Suppressor macrophage treated with lipopolysaccharide for 4 hours (primary cell): Measurements from ENCODE around the gene IQSEC1.

Experiments used
- DNase-seq: peaks from one replicate; pipeline ENCODE4 v3.0.0-alpha.2; 2020

The IQSEC1 gene

DNA sequence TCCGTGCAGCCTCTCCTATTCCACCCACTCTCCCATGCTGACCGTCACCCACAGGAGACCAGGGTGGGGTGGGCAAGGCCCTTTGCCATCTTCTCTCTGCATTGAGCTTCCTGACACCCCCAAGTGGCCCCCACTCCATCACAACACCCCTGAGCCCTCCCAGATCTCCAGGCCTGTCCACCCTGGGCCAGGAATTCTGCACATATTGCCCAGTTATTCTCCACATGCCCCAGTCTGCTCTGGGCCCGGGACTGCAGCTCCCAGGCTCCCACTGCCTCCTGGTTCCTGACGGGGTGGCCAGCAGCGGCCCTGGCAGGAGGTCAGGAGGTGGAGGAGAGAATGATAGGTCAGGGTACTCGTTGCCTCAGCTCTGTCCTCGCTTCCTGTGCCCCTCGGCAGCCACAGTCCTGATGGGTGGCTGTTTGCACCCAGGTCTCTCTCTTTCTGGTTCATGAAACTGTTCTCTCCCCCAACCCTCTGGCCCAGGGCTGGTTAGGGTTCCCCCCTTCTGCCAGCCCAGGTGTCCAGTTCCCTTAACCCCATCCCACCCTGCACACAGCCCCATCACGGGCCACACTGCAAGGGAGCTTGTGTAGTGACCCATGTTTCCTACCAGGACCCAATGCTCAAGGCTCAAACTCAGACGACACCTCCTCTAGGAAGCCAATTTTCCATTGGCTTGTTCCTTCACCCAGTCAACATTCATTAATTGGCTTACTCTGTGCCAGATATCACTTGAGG is 47.3 kb downstream of the IQSEC1 start:
- DNase-seq: no peak

DNA sequence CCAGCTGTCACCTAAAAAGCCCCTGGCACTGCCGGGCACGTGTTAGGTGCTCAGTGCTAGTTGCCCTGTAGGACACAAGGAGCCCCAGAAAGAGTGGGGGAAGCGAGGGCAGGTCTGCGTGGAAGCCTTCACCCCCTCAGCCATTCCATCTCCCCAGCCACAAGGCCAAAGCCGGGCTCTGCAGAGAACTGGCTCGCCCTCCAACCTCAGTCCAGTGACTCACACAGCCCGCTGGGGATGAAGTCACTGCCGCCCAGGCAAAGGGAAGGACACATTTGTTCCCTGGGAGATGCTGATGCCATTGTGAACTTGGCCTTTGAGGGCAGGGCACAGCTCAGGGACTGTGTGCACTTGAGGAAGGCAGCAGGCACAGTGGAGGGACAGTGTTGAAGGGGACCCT is 48.1 kb downstream of the IQSEC1 start:
- peak; percentile 94 for DNase-seq

DNA sequence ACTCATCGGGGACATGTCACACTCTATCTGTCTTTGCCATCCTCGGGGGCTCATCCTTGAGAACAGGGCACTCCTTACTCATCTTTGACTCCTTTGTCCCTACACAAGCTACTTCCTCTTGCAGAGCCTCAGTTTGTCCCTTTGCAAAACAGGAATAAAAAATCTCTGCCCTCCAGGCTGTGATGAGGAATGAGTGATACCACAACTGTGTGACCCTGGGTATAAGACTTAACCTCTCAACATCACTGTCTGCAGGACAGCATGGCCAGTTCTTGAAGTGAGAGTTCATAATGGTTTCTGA is 48.5 kb downstream of the IQSEC1 start:
- peak; percentile 51 for DNase-seq

DNA sequence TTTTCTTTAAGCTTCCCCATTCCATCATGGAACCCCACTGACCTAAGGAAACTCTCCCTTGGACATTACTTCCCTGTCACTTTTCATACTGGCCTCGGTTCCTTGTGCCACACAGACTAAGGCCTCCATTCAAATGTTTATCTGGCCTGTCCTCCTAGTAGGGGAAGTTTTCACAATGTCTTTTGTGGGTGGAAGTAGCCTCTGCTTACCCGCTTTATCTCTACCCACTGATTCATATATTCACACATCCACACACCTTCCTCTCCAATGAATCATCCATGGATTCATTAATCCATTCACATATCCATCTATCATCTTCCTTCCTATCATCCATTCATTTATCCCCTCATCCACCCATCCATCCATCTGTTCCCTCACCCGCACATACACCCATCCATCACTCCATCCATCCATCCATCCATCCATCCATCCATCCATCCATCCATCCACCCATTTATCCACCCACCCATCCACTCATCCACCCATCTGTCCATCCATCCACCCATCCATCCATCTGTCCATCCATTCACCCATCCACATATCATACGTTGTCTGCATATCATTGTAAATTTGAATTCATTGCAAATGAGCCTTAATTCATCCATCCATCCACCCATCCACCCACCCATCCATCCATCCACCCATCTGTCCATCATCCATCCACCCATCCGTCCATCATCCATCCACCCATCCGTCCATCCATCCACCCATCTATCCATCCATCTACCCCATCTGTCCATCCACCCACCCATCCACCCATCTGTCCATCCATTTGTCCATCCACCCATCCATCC is 49.1 kb downstream of the IQSEC1 start:
- DNase-seq: no peak

DNA sequence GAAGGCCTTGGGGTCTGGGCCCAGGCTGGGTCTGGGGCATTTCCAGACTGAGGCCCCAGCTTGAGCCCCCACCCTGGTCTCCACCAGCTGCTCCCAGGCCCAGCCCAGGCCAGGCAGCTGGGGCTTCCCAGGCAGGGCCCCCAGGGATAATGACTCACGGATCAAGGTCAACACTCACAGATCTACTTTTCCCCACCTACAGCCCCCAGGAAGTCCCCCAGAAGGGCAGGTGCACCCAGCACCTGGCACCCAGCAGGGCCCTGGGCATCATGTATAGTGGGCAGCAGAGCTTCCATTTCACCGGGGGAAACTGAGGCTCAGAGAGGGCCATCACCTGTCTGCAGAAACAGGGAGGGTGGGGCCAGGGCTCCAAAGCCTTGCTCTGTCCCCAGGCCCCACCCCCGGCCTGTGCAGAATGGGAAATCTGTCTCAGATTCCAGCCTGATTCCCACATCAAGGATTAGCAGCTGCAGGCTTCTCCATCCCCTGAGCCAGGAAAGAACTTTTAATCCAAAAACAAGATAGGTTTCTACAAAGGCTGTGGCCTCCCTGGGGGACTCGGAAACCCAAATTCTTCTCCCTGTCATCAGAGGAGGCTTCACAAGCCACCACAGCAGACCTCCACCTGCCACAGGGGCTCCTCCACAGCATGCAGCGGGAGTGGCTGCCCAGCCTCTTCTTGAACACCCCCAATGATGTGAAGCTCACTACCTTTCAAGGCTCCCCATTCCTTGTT is 49.8 kb downstream of the IQSEC1 start:
- no peak for DNase-seq

DNA sequence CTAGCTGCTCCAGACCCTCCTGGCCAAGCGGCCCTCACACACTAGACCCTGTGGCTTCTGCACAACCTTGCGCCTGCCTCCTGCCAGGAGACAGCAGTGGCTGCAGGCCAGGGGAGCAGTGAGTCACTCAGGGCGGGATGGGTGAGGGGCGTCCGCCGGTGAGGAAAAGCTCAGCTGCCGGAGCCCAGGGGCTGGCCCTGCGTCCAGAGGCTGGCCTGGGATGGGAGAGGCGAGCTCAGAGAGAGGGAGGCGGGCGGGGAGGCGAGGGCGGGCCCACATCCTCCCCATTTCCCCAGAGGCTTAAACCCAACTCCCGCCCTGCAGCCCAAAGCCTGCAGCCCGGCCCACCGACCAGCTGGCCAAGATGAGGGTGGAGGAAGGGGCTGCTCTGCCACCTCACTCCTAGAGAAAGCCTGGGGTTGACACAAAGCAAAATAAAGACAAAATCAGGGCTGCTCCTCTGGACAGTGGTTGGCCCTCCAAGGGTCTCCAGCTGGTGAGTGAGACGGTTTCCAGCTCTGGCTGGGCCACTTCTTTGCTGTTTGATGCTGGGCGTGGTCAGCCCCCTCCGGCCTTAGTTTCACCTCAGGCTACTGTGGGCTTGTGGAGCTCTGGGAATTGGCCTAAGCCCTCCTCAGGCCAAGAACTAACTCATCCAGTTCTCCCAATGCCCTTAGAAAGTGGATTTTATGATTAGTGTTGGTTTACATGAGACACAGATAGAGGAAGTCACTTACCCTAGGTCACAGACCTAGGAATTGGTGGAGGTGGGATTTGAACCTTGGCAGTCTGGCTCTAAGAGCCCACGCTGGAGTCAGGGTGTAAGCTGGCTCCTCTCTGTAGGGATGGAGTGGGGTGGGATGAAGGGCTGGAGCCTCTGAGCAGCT is 50.6 kb downstream of the IQSEC1 start:
- DNase-seq: no peak

DNA sequence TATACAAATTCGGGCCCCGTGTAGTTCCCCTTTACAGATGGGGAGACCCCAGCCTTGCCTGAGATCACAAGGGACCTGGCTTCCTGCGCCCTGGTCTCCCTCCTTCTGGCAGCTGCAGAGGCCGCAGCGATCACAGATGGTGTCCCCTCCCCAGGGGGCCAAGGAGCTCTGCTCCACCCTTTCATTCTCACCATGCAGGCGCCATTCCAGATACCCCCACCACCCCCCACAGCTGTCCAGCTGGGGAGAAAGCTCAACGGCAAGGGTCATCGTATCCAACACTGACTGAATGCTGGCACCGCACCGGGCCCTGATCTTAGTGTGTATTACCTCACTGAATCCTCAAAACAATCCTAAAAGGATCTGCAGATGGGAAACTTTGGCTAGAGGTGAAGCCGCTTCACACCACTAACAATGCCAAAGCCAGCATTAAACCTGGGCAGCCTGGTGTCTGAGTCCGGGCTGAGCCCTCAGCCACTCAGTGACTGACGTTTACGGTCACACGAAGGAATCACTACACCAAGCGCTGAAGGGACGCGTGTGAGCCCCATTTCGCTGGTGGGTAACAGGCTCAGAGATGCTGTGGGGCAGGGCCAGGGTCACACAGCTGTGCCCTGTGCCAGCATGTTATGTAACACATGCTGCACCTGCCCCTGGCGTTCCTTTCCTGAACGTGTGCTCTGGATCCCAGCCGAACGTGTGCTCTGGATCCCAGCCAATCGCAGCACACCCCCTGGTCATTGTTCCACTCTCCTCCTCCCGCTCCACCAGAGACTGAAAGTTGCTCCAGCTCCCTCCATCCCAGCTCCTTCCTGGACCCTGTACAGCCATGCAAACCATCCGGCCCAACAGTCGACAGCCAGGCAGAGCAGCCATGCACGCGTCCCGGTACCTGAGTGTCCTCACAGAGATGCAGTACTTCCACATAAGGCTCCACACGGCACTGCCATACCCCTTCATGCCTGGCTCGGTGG is 51.8 kb downstream of the IQSEC1 start:
- DNase-seq: no peak

DNA sequence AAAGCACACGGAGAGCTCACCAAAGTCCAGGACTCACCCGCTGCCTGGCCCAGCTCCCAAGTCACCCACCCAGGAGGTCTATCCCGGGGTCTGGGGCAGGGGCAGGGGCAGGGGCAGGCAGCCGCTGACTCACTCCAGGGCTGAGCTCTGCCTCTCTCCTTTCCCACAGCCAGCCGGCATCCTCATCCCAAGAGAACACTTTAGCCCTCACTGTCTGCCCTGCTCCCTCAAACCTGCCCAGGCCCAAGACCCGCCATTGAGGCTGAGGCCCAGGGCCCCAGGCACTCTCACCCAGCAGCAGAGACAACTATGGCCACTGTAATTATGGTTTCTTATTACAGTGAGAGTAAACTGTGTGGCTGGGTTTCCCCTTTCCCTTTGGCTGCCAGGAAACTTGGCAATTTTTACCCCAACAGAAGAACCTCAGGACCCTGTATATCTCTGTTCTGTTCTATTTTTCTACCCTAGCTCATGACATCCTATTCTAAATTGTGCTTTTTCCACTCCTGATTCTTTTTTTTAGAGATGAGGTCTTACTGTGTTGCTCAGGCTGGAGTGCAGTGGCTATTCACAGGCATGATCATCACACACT is 53.0 kb downstream of the IQSEC1 start:
- DNase-seq: no peak

DNA sequence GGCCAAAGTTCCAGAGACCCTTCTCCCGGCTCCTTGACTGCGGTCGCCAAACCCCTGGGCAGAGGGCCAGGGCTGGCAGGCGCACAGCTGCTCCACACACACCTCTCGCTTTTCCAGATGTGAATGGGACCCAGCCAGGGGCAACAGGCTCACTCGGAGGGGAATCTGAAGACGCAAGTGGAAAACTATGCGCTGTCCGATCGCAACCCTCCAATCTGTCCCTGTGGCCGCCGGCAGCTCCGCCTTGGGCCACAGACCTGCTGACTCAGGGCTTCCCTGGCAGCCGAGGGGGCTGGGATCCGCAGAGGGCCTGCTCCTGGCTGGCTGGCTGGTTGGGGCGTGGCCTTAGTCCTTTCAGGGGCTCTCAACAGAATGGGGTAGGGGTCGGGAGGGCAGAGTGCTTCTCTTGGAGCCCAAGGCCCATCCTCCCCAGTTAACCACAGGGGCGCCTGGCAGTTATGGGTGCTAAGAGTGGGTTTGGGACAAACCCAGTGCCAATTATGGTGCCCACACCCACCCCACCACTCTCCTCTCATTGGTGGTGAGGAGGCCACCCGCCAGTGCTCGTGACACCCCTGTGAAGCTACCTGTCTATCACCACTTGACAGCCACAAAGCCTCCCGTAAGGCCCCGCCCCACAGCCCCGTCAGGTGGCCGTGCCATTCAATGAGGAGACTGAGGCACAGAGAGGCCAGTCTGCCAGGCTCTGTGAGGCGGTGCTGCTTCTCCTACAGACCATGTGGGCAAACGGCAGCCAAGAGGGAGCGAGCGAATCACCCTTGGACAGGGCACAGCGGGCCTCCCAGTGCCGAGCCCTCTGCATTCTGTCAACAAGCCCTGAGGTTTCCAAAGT is 53.8 kb downstream of the IQSEC1 start:
- DNase-seq: no peak

DNA sequence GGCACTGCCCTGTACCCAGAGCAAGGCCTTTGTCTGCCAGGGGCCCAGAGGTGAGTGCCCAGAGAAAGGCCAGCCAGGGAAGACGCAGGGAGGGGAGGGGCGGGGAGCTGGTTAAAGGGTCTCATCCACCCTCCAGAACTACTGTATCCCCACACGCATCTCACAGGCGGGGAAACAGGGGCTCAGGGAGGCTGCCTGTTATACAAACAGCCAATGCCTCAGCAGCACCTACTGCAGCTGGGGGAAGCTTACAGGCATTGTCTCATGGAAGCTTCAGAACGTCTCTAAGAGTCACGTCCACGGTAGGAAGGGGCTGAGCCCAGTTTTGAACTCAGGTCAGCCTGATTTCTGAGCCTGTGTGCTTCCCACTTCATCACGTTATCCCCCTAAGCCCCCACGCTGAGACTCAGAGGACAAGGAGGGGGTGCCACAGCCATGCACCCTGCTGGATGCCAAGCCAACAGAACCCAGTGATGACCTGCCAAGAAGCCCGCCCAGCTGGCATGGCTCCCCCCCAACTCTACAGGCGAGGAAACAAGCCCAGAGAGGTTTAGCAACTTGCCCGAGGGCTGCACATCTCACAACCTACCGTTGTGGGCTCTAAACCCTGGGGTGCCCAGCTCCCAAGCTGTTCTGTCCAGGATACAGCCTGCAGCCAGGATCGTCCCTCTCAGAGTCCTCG is 54.5 kb downstream of the IQSEC1 start:
- no peak for DNase-seq

DNA sequence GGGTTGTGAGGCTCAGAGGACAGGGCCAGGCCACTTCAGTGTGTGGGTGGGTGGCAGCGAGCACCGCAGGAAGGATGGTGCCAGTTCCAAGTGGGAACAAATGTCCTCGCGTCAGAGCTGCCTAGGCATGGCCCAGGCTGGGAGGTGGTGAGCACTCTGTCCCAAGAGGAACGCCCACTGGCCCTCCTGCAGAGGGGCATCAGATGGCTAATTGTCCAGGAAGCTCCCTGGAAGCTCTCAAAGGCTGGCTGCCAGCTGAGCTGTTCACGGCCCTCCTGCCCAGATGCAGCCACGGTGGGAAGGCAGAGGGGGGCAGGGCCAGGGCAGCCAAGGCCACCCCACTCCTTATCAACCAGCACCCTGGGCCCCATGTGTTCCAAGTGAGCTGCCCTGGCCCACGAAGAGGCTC is 55.2 kb downstream of the IQSEC1 start:
- DNase-seq: no peak

DNA sequence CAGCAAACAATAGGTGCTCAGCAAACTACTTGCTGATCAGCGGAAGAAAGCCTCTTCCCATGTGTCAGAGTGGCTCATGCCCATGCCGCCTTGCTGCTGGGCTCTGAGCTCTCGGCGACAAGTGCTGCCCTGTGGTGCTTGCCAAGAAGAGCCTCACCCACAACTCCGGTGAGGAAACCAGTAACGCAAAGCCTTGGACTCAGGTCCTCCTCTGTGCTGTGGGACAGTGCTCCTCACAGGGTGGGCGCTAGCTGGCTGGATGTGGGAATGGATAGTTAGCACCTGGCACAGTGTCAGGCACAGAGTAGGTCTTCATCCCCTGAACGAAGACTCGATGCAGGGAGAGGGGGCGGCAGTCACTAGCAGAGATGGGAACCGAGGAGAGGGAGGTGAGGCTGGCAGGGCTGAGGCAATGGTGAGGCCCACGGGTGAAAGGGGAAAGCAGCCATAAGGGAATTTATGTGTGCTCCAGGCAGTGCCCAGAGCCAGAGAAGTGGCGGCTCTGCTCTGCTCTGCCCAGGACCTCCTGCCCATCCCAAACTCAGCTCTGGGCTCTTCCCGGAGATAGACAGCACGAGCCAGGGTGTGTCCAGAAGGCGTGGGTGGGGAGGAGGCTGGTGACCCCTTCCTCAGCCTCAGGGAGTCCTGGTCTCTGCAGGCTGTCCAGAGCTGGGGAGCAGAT is 55.7 kb downstream of the IQSEC1 start:
- no peak for DNase-seq

DNA sequence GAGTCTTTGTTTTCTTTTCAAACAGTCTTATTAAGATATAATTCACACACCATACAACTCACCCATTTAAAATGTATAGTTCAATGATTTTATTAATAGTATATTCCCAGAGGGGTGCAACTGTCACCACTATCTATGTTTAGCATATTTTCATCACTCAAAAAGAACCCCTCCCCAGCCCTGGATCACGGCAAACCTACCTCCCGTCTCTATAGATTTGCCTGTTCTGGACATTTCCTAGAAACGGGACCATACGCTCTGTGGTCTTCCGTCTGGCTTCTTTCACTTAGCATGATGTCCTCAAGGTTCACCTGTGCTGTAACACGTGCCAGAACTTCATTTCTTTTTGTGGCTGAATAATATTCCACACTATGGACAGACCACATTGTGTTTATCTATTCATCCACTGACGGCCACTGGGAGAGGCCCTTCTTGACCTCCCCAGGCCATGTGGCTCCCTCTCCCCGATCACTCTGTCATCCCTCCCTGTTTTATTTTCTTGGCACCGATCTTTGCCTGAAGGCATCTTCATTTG is 56.4 kb downstream of the IQSEC1 start:
- no peak for DNase-seq

DNA sequence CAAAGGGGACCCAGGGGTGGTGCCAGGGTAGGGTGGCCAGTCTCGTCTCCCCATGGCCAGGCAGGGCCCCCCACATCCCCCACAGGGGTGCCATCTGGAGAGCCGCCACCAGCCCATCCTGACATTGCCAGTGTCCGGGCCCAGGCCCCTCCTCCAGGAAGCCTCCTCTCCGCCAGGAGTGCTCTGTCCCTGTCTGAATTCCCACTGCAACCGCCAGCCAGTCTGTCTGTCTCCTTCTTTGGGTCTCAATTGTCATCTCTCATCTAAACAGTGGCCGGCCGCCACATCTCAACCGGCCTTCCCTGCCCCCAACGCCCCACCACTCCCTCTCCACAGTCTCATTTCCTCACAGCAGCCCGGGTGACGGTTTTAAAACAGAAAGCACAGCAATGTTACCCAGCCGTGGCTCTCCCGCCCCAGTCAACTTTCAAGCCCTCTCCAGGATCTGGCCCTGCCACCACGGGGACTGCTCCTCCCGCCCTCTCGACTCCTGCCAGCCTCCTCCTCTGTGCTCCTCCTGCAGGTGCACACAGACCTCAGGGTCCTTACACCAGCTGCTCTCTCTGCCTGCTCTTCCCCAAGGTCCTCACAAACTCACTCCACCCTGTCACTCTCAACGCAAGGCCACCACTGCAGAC is 57.0 kb downstream of the IQSEC1 start:
- DNase-seq: peak; percentile 92

DNA sequence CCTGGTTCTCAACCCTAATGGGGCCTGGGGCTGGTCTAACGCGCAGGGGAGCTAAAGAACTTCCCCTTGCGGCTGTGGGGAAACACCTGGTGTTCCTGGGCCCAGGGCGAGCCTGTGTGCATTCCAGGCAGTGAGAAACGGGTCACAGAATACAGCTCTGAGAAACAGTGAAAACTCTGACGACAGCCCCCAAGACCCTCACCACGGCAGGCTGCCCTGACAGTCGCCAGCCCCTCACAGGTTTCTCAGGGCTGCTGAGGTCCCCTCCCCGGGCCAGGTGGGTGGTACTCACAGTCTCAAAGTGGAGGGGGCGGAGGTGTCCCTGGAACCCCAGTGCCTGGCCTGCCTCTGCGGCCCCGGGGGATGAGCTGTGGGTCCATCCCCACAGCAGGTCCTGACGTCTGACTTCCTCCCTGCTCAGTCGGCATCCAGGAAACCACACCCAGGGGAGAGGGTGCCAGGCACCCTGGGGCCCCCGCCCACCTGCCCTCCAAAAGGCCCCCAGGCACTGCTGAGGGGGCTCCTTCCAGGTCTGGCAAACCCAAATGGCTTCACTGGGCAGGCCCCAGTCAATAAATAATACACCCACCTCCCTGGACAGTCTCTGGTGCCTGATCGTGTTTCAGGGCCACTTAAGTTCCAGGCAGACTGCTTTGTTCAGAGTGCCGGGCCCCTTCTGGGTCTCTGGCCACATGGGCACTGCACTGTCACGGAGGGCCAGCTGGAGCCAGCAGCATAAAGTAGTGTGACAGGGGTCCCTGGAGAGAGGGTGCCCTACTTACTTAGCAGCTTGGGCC is 57.7 kb downstream of the IQSEC1 start:
- DNase-seq: peak; percentile 87

DNA sequence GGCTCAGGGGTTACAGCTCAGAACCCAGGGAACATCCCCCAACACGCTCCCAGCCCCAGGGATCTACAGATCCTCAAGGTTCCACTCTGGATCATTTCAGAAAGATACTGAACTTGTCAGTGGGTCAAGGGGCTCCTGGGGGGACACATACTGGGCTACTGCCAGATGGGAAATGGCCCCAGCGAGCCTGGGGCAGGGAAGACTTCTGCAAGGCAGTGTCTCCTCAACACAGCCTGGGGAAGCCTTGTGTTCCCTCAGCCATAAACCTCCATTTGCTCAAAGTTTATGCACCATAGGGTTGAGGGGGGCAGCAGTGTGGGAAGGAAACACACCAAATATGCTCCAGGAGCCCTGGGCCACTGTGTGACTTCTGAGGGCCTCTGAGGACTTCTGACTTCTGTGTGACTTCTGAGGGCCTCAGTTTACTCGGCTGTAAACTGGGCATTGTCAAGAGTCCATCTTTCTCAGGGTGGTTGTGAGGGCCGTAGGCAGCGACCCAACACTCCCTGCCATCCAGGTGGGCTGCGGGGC is 58.4 kb downstream of the IQSEC1 start:
- peak; percentile 29 for DNase-seq
